Measurements from ENCODE around the gene TAF1C. TPM values are rescaled to one million over a fixed set of nuclear protein-coding genes. Genes with fewer than 3 reads are reported as not detected.

Gene TAF1C
- total and polyA plus RNA-seq, 9 of the 15 experiments (the other 6 are each of a cell fraction or from before 2014, with no cell fraction given): 1.5 to 74.8 (median 21.0) TPM

- TF ChIP-seq POLR3G (IDR thresholded peaks at IDR 0.05; ENCODE audit: extremely low read depth, insufficient read length, insufficient replicate concordance) (no peak), SRSF9 (IDR thresholded peaks at IDR 0.05; ENCODE audit: borderline replicate concordance, low read depth, low read length) (no peak), ETV1 (tag; conservative IDR thresholded peaks at IDR 0.05; ENCODE audit: low read depth) (peak; percentile 36; the same call in 1 of the 2 replicates), GTF2B (IDR thresholded peaks at IDR 0.05; ENCODE audit: extremely low read depth, insufficient read length) (no peak), NFRKB (IDR thresholded peaks at IDR 0.05; ENCODE audit: low read depth) (peak; percentile 17; the same call in 1 of the 2 replicates), GTF2A2 (tag; IDR thresholded peaks at IDR 0.05) (no peak; the same call in 1 of the 2 replicates), SP1 (CRISPR knock-in tag; IDR thresholded peaks at IDR 0.05) (no peak), ZNF639 (CRISPR knock-in tag; conservative IDR thresholded peaks at IDR 0.05 in 1 of 2, IDR thresholded peaks at IDR 0.05 in 1 of 2) (no peak; a peak in 1 of 4 replicates), ZNF24 (IDR thresholded peaks at IDR 0.05) (0 out of 2 replicates have a peak, but pooled peaks have one; percentile 2), NFIX (CRISPR knock-in tag; IDR thresholded peaks at IDR 0.05; ENCODE audit: low read depth) (no peak), ZNF76 (CRISPR knock-in tag; IDR thresholded peaks at IDR 0.05; ENCODE audit: borderline replicate concordance) (no peak), RBM25 (IDR thresholded peaks at IDR 0.05; ENCODE audit: low read depth, low read length, severe bottlenecking) (no peak), BRCA1 (IDR thresholded peaks at IDR 0.05) (no peak), BRCA1 (CRISPR knock-in tag; IDR thresholded peaks at IDR 0.05) (no peak), NEUROD1 (IDR thresholded peaks at IDR 0.05; ENCODE audit: borderline replicate concordance, low read depth, low read length, partially characterized antibody) (no peak), YY1 (IDR thresholded peaks at IDR 0.05; ENCODE audit: borderline replicate concordance in 1 of 3, control insufficient read depth in 1 of 3, extremely low read depth in 1 of 3, insufficient read depth in 3 of 3, insufficient read length in 1 of 3, insufficient replicate concordance in 2 of 3, low read depth in 1 of 3, low read length in 2 of 3) (no peak), ZSCAN29 (IDR thresholded peaks at IDR 0.05) (no peak), ZNF830 (CRISPR knock-in tag; IDR thresholded peaks at IDR 0.05) (0 out of 2 replicates have a peak, but pooled peaks have one; percentile 40), SIX5 (IDR thresholded peaks at IDR 0.05; ENCODE audit: borderline replicate concordance in 1 of 2, insufficient read depth in 1 of 2, low read depth in 1 of 2, low read length in 2 of 2) (no peak), MAFF (IDR thresholded peaks at IDR 0.05; ENCODE audit: low read length) (no peak), MCM3 (IDR thresholded peaks at IDR 0.05) (no peak), NFYB (IDR thresholded peaks at IDR 0.05; ENCODE audit: extremely low read depth, insufficient read length) (no peak)
- TF ChIP-seq, protein P1, sequence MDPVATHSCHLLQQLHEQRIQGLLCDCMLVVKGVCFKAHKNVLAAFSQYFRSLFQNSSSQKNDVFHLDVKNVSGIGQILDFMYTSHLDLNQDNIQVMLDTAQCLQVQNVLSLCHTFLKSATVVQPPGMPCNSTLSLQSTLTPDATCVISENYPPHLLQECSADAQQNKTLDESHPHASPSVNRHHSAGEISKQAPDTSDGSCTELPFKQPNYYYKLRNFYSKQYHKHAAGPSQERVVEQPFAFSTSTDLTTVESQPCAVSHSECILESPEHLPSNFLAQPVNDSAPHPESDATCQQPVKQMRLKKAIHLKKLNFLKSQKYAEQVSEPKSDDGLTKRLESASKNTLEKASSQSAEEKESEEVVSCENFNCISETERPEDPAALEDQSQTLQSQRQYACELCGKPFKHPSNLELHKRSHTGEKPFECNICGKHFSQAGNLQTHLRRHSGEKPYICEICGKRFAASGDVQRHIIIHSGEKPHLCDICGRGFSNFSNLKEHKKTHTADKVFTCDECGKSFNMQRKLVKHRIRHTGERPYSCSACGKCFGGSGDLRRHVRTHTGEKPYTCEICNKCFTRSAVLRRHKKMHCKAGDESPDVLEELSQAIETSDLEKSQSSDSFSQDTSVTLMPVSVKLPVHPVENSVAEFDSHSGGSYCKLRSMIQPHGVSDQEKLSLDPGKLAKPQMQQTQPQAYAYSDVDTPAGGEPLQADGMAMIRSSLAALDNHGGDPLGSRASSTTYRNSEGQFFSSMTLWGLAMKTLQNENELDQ (CRISPR knock-in tag; IDR thresholded peaks at IDR 0.05; ENCODE audit: borderline replicate concordance): no peak
These were observed 47.1 kb downstream of the TAF1C start (continued) for GRCh38 chr16:84139628-84140258.
